ENCODE data around the gene ERMP1.

ERMP1 gene

GRCh38 chr9:5736563-5737346, 96.2 kb downstream of the ERMP1 start:
- no peak overlapping the region for H3K4me3 ChIP-seq (ENCODE audit: control insufficient read depth, low read depth, low read length)
- no peak for TF ChIP-seq CTCF (IDR thresholded peaks at IDR 0.05; ENCODE audit: control insufficient read depth, insufficient read depth, low read depth, low read length, missing control alignments)
- DNase-seq (ENCODE audit: low read depth), result no peak

DNA sequence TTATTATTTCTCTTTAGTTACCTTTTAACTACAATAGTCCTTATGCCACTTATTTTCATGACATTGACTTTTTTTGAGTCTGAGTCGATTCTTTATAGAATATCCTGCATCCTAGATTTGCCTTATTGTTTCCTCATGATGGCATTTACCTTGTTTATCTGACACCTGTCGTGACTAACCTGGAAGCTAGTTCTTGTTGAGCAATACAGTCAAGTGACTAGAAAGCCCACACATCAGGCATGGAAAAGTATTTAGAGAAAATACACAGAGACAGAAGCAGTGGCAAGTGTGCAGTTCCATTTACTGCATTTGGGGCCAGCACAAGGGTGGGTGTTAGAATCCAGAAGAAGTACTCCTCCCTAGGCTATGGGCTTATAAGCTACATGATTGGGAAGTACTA, 97.8 kb downstream of the ERMP1 start:
- no peak overlapping the region for H3K4me3 ChIP-seq (ENCODE audit: control insufficient read depth, low read depth, low read length)
- TF ChIP-seq CTCF (IDR thresholded peaks at IDR 0.05; ENCODE audit: control insufficient read depth, insufficient read depth, low read depth, low read length, missing control alignments), result no peak

More for the DNA sequence above, 97.8 kb downstream of the ERMP1 start:
- DNase-seq (ENCODE audit: low read depth), result no peak

Measured in AG09309 (cell line).